Suppressor macrophage treated with lipopolysaccharide for 1 hour (primary cell): ENCODE data around the gene DNPH1.

Source experiments
- DNase-seq, 3 donors: peaks; one replicate each; pipeline ENCODE4 v3.0.0-alpha.2; 2020 to 2022

The DNPH1 gene

DNA sequence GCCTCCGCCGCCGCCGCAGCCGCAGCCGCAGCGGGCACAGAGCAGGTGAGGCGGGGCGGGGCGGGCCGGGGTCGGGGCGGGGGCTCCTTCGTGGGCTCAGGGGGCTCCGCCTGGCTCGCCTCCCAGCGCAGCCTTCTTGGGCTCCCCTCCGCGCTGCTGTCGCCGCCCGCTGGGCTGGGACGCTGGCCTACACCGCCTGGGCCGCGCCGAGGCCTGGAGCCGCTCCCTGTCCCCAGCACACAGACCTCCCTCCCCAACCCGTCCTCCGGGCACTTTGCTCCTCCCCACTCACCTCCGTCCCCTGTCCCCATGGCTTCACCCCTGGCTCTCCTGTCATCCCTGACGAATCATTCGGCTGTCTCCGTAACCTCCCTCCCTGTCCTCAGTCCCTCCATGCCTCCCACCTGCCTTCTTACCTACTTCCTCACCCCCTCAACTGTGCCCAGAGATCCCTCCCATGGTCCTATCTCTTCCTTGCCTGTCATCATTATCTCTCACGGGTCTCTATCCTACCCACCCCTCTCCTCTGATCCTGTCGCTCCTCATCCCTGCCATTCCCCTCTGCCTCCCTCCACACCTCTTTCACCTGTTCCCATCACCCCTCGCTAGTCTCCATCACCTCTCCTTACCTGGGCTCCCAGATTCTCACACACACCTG is 14.5 kb upstream of the DNPH1 start:
- DNase-seq: no peak

DNA sequence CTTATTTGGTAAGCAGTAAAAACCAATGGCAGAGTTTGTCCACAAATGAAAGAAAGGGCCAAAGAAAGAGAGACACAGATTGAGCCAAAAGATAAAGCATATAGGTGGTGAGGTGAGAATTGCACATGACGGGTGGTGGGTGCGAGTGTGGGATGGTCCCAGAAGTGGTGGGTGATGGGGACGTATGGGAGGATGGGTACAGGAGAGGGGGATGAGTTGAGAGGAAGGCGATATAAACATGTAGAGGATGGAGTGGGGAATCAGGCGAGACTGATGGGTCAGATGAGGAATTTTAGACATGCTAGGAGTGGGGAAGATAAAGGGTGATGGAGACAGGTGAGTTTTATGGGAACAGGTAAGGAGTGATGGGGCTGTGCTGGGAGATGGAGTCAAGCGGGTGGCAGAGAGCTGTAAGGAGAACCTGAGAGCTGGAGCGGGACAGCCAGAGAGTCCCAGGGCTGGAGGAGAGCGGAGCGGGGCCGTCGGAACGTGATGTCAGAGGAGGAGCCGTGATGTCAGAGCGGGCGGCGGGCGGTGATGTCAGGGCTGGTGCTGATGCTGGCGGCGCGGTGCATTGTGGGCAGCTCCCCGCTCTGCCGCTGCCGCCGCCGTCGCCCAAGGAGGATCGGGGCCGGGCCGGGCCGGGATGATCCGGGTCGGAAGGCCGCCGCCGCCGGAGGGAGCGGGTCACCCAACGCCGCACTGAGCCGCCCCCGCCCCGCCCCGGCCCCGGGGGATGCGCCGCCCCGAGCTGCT is 13.8 kb upstream of the DNPH1 start, which contains the start of gene TTBK1:
TTBK1 (plus strand) TSS at position 574 of the 756 bp plus-strand sequence. CDS start 3,180 bp downstream, outside the sequence.
- no peak for DNase-seq

DNA sequence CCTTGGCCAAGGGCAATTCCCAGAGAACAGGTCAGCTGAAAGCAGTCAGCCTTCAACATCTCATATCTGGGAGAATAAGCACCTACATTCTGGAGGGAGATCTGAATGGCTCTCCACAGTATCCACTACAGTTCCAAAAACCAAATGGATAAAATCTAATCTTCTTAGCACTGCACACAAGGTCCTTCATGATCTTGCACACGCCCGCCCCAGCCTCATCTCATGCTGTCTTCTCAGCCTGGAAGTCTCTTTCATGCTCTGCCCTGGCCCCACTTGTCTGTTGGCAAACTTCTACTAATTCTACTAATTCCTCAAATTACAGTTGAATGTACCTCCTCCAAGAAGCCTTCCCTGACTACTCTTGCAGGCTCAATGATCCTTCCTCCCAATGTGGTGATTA is 12.2 kb upstream of the DNPH1 start:
- DNase-seq: no peak

DNA sequence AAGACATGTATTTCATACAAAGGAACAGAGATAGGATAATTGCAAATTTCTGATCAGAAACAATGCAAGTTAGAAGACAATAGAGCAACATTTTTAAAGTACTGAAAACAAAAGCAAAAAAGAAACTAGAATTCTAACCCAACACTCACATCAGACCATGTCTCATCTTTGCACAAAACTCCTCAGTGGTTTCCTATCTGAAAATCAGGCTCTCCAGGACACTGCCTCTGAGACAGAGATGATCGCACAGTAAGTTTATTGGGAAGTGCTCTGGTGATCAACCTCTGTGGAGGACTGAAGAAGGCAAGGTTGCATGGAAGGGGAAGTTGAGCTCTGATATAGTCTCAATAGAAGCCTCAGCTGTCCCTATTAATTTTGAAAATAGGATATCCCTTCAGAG is 11.7 kb upstream of the DNPH1 start:
- peak; percentile 20 to 47 (median 27) for DNase-seq

DNA sequence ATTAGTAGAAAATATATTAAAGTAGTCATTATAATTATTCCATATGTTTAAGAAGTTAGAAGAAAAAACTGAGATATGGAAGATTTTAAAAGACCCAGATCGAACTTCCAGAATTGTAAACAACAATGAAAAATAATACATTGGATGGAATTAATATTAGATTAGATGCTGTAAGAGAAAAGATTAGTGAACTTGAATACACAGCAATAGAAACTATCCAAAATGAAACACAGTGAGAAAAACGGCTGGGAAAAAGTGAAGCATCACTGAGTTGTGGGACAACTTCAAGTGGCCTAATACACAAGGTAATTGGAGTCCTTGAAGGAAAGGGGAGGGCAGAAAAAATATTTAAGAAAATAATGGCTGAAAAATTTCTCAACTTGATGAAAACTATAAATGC is 9.8 kb upstream of the DNPH1 start:
- no peak for DNase-seq

DNA sequence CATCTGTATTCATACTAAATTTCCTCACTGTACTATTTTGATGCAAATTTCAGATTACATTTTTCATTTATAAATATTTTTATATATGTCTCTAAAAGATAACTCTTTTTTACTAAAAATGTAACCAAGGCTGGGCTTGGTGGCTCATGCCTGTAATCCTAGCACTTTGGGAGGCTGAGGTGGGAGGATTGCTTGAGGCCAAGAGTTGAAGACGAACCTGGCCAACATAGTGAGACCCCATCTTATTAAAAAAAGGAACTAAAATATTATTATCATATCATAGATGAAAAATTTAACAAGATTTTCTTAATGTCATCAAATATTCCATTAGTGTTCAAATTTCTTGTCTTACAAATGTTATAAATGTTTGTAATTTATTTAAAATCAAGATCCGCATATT is 6.6 kb upstream of the DNPH1 start:
- DNase-seq: no peak

DNA sequence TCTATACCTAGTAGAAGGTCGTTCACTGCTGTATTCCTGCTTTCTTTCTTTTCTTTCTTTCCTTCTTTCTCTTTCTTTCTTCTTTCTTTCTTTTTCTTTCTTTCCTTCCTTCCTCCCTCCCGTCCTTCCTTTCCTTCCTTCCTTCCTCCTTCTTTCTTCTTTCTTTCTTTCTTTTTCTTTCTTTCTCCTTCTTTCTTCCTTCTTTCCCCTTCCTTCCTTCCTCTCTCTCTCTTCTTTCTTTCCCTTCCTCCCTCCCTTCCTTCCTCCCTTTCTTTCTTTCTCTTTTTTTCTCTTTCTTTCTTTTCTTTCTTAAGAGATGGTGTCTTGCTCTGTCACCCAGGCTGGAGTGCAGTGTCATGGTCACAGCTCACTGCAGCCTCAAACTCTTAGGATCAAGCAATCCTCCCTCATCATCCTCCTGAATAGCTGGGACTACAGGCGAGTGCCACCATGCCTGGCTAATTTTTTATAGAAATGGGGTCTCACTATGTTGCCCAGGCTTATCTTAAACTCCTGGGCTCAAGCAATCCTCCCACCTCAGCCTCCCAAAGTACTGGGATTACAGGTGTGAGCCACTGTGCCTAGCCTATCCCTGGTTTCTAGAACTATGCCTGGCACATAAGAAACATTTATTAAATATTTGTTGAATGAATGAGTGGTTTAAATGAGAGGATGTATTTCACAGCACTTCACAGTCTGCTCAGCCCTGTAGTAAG is 2.6 kb upstream of the DNPH1 start:
- no peak for DNase-seq

DNA sequence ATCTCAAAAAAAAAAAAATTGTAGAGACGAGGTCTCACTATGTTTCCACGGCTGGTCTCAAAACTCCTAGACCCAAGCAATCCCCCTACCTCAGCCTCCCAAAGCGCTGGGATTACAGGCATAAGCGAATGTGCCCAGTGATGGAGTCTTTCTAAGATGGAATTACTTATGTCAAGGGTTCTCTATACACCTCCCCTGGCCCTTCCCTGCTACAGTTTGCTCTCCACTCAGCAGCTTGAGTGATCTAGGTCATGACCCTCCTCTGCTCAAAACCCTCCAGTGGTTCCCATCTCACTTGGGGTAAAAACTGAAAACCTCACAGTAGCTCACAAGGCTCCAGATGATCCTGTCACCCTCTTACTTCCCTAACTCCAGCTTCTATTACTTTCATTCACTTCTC is 1.8 kb upstream of the DNPH1 start:
- peak in 1 of 3 donors; percentile 18 for DNase-seq

DNA sequence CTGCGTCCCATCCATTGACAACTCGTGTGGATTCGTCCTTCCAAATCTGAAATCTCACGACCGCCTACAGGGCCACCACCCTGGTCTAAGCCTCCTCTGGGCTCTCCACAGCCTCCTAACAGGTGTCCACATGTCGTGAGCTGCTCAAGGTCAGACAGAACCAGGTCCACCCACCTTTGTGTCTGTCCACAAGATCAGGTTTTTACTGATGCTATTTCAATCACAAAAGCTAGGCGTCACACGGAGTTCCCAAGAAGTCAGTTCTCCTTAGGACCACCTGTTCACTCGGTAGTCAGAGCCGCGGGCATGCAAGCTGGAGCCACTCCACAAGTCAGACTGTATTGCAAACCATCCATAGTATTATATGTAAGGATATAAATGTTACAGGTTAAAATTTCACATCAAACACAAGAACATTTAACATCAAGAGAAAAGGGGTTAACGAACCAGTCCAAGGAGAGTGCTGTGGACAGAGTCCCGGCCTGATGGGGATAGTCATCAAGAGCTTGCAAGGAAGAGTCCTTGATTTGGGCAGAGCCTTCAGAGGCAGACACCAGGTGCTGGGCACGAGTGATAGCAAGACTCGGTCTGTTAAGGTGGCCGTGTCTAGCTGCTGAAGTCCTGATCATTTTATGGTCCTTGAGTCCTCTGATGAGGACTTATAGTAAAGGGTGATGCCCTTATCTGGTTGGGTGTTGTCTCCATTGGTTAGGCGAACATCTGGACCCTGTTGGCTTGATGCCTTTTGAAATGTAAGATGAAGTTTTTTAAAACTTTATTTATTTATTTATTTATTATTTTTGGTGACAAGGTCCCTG is 731 bp upstream of the DNPH1 start:
- peak in 1 of 3 donors; percentile 18 for DNase-seq

DNA sequence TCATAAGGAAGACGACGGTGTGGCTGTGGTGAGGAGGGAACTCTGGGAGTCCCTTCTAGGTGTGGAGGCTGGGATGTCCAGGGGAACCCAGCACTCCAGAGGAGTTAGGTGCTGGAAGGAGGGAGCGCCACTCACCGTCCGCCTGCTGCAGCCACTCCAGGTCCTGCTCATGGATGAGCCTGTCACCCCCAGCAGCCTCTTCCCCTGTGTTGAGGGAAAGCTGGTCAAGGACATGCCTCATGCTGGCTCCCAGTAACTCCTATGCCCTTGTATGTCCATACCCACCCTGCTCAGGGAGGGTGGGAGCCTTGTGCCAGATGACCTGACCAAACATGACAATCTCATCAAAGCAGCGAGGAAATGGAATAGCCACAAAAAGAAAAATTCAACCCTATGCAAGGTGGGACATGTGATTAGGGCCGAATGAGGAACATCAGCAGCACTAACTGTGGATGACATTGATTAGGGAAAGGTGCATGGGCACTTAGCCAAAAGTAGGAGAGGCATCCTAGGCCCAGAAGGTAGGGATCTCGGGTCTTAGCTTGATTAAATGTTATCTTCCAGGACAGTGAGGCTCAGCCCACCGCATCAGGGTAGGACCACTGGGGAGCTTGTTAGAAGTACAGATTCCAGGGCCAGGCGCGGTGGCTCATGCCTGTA is 3.0 kb downstream of the DNPH1 start:
- DNase-seq: peak in 1 of 3 donors; percentile 17

DNA sequence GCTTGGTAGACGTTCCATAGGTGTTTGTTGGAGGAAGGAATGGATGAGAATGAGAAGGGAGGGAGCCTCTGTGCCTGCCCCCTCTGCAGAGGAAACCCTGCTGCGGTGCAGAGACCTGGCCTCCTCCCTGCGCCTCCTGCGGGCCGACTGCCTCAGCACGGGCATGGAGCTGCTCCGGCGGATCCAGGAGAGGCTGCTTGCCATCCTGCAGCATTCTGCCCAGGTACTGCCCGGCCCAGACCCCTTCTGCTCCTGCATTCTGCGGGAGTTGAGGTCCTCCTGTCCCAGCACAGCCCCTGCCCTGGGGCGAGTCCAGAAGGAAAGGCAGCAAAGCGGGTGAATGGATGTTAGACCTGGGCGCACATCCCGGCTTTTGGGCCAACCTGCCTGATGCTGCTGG is 6.1 kb downstream of the DNPH1 start:
- no peak for DNase-seq

DNA sequence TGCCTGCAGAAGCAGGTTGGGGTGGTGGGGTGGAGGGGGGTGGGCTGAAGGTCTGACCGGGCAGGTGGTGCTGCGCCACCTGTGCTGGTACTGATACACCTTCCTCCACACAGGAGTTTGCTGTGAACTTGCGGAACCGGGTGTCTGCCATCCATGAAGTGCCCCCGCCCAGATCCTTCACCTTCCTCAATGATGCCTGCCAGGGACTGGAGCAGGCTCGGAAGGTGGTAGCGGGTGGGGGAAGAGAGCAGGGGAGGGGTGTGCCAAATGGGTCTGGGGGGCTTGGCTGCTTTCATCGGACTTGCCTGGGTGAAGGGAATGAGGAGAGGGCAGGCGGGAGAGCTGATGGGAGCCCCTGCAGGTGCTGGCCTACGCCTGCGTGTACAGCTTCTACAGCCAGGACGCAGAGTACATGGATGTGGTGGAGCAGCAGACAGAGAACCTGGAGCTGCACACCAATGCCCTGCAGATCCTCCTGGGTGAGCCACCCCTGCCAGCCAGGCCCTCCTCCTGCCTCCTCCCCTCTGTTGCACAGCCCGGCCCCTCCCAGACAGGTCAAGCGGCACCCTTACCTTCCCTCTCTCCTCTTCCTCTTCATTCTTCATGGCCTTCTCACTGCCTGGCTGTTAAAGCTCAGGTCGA is 6.7 kb downstream of the DNPH1 start:
- DNase-seq: no peak

DNA sequence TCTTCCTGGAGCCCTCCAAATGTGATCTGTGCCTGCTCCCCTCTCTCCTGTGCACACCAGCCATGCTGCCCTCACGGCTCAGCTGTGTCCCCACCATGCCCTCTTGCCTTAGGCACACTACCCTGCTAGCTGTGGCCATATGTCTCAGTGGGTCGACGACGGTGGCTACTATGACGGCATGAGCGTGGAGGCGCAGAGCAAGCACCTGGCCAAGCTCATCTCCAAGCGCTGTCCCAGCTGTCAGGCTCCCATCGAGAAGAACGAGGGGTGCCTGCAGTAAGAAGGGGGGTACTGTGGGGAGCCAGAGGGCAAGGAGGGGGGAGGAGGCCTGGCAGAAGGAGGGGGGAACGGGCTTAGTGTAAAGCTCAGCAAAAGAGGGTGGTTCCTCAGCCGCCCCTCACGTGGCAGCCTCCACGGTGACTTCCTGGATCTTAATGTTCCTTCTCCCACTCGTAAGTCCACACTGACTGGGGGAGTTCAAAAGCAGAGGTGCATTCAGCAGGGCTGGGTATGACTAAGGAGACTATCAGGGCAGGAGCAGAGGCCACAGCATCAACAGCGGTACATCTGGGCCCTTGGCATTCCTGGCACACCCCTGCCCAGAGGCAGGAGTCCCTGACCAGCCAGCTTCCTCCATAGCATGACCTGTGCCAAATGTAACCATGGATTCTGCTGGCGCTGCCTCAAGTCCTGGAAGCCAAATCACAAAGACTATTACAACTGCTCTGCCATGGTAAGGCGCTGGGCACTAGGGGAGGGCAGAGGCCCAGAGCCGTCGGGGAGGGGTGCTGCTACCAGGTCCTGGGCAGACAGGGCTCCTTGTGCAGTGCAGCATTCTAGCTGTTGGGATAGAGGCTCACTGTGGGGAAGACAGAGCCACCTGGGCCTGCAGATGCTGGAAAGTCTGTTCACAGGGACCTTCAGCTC is 8.0 kb downstream of the DNPH1 start:
- peak in 2 of 3 donors; percentile 29 to 38 for DNase-seq

DNA sequence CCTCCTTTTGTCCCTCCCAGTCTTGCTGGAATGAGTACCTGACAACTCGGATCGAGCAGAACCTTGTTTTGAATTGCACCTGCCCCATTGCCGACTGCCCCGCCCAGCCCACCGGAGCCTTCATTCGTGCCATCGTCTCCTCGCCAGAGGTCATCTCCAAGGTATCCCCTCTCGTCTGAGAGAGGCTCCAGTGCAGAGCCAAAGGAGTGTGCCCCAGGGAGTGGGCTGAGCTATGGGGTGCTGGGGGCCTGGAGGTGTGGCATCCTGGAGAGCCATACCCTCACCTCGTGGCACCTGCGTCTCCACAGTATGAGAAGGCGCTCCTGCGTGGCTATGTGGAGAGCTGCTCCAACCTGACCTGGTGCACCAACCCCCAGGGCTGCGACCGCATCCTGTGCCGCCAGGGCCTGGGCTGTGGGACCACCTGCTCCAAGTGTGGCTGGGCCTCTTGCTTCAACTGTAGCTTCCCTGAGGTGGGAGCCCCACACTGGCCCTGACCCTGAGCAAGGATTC is 8.8 kb downstream of the DNPH1 start:
- no peak for DNase-seq

DNA sequence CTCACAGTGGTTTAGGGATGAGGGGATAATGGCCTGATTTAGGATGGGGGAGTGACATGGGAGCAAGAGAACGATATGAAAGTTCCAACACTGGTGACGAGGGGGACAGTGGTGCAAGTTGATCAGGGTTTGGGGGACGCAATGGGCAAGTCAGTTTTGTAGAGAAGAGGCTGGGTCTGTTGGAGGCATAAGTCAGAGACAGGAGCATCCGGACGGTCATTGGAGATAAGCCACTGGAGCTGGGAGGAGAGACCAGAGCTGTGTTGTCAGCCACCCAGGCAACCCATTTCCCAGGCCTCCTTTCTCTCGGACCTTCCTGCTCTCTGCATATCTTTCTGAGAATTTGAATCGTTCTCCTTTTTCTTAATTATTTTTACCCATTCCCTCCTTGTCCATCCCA is 9.5 kb downstream of the DNPH1 start:
- no peak for DNase-seq

DNA sequence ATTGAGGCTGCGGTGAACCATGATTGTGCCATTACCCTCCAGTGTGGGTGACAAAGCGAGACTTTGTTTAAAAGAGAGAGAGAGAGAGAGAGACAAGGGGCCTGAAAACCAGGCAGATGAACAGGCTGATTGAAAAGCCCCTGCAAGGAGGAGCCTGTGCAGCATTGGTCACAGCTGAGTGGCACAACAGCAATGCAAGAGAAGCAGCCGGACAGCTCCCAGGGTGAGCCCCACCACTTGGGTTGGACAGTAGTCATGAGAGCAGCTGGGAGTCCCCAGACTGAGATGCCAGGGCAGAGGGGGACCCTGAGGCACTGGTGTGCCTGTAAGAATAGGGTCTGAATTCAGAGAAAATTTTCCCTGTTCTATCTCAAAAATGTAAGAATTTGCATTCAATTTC is 10.2 kb downstream of the DNPH1 start:
- DNase-seq: no peak

DNA sequence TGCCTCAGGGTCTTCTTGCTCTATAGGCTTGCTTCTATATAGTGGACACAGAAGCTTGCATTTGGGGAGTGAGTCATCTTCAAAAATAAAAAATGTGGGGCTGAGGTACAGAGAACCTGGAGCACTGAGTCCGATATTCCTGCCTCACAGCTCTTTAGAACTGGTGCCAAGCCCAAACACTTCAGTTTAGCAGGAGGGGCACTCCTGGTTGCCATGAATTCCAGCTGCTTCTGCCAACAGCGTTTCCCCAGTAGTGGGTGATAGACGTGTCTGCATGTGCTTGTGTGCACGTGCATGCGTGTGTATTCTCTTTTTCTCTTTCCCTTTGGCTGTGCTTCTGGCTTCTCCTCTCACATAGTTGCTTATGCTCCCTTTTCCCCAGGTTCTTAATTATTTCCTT is 11.9 kb downstream of the DNPH1 start:
- no peak for DNase-seq

DNA sequence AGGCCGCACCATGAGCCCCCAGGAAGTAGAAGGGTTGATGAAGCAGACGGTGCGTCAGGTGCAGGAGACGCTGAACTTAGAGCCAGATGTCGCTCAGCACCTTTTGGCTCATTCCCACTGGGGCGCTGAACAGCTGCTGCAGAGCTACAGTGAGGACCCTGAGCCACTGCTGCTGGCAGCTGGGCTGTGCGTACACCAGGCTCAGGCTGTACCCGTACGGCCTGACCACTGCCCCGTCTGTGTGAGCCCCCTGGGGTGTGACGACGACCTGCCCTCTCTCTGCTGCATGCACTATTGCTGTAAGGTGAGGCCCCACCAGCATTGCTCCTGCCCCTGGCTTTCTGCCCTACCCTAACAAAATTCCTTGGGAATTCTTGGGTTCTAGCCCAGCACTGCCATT is 13.1 kb downstream of the DNPH1 start:
- no peak for DNase-seq

DNA sequence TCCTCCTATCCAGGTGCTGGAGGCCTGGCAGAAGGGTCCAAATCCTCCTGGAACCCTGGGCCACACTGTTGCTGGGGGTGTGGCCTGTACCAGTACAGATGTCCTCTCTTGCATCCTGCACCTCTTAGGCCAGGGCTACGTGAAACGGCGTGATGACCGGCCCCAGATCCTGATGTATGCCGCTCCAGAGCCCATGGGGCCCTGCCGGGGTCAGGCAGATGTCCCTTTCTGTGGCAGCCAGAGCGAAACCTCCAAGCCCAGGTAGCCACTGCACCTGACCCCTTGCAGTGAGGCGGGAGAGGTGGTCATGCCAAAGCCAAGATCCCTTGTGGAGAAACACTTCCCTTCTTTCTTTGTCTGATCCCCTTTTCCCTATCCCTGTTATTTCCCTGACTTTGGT is 14.2 kb downstream of the DNPH1 start:
- no peak for DNase-seq

DNA sequence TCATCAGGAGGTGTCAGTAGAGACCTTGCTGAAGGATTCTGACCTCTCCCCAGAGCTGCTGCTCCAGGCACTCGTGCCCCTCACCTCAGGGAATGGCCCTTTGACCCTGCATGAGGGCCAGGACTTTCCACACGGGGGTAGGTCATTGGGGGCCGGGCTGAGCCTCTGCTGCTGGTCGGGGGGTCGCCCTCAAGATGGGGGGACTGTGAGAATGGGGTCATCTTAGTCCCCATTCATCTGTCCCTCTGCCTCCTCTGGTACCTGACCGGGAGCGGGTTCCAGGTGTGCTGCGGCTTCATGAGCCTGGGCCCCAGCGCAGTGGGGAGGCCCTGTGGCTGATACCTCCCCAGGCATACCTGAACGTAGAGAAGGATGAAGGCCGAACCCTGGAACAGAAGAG is 15.8 kb downstream of the DNPH1 start:
- no peak for DNase-seq

DNA sequence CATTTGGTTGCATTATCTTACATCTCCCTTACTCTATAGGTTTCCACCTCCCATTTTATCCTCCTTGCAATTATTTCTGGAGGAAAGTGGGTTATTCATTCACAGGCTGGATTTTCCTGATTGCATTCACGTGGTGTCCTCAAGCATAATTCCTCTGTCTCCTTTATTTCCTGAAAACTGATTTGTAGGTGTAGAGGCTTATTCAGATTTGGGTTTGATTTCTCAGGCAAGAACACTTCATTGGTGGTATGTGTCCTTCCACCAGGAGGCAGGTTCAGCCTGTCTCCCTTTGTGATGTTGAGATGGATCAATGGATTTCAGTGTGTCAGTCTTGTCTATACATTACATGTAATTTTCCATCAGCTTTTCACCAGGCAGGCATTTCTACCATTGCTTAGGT is 17.3 kb downstream of the DNPH1 start:
- no peak for DNase-seq
